Heart right ventricle (tissue), 16 donors: Measurements from ENCODE around the gene CD6. TPM values are rescaled to one million over a fixed set of nuclear protein-coding genes. Genes with fewer than 3 reads are reported as not detected.

Experiments
- ATAC-seq, 8 donors: fragments of 200-7000 bp; cut with Tn5 transposase; one replicate each; pipeline ENCODE4 v1.9.1; 2020; ENCODE audit warnings: mild to moderate bottlenecking in 8 of 8, moderate library complexity in 8 of 8, moderate number of reproducible peaks in 1 of 8
- DNase-seq, 2 donors: peaks; one replicate each; pipeline ENCODE4 v3.0.0-alpha.2; 2020
- H3K27ac ChIP-seq, 10 donors: fragments of 200-600 bp; sonication (generic) in 2 of 10; one replicate each; pipeline versions ENCODE4 v1.5.0 to v1.8.0; 2020 to 2022; ENCODE audit warnings: mild to moderate bottlenecking in 3 of 10
- H3K27me3 ChIP-seq, 7 donors: fragments of 200-600 bp; one replicate each; pipeline ENCODE4 v1.8.0; 2021 to 2022; ENCODE audit warnings: mild to moderate bottlenecking in 2 of 7
- H3K36me3 ChIP-seq, 9 donors: fragments of 200-600 bp; sonication (generic) in 1 of 9; one replicate each; pipeline versions ENCODE4 v1.5.0 to v1.8.0; 2020 to 2022; ENCODE audit warnings: mild to moderate bottlenecking in 2 of 9
- H3K4me1 ChIP-seq, 9 donors: fragments of 200-600 bp; sonication (generic) in 1 of 9; one replicate each; pipeline versions ENCODE4 v1.5.0 to v1.8.0; 2020 to 2022; ENCODE audit warnings: mild to moderate bottlenecking in 4 of 9
- H3K4me3 ChIP-seq, 10 donors: fragments of 200-600 bp; sonication (generic) in 2 of 10; one replicate each; pipeline versions ENCODE4 v1.5.0 to v1.8.0; 2020 to 2022; ENCODE audit warnings: mild to moderate bottlenecking in 7 of 10, moderate library complexity in 2 of 10
- H3K9me3 ChIP-seq, 11 donors: fragments of 200-600 bp in 10 of 11; sonication (generic) in 2 of 11; one replicate each; pipeline versions ENCODE4 v1.5.0 to v1.8.0; 2013 to 2022; ENCODE audit warnings: mild to moderate bottlenecking in 2 of 11, control low read depth in 1 of 11, moderate library complexity in 1 of 11
- WGBS, 2 donors: extraction: QIAGEN DNeasy Blood & Tissue Kit; methylation state at CpG; one replicate each; pipeline ENCODE4 v1.1.7; 2013; ENCODE audit warnings: inconsistent platforms in 1 of 2; 5-methylcytosine and 5-hydroxymethylcytosine counted together
- intact Hi-C, 10 donors: fragments of 100-400 bp; cut with DNase I; formaldehyde crosslinking; loops; one replicate each; pipeline versions ENCODE4 v1.11.1 to v1.14.2; 2022
- polyA plus RNA-seq, 2 donors: library from polyadenylated mRNA; stranded (reverse); fragments of 200-250 nt; gene quantifications; one replicate each; pipeline ENCODE4 v1.2.3, GENCODE V29; 2013
- total RNA-seq, 10 donors: library from RNA; stranded (reverse); fragmentation: NEBNext Ultra II Directional in 3 of 10; extraction: Animal tissue kit (Norgen Biotek cat#: 25700) in 3 of 10; gene quantifications; one replicate each; pipeline versions ENCODE4 v1.2.1 to v1.2.4, GENCODE V29; 2021 to 2023
- TF ChIP-seq, protein P1 (sequence below), 9 donors: fragments of 200-600 bp; sonication (generic) in 2 of 9; IDR thresholded peaks; one replicate each; pipeline versions ENCODE4 v1.5.0 to v1.8.0; 2021 to 2022; ENCODE audit warnings: antibody characterized with exemption in 9 of 9, mild to moderate bottlenecking in 5 of 9, moderate library complexity in 1 of 9
- donor health status: Arrhythmogenic right ventricular cardiomyopathy.
- donor health status: ischemic (EF 13 %, LVEDD 7.1; RV severe dilation, severe dysfunction).
- donor health status: healthy with polysubstance abuse.
- donor health status: DM: no; HTN: yes; CAD: no.
- donor health status: DM: no; HTN: no; CAD: no.
- donor health status: ischemic (EF 25% LVEDD 6.9; RV normal size, moderate dysfunction).
- donor health status: ischemic (EF 25% LVEDD 5.7; RV mildly dilated, moderate dysfunction).
- donor health status: healthy.
- donor health status: DM: yes; HTN: yes; CAD: no.
- donor health status: Ischemic cardiomyopathy.
- donor health status: ischemic (EF 35%, LVEDD 5.7; RV mildly dilated, moderate dysfunction).
- donor health status: nonischemic (EF 11% LVEDD 7.7; RV severe dilation, severe dysfunction).
- donor health status: DM: yes; HTN: yes; CAD: no.
- donor health status: PGD.
- donor health status: ischemic (EF 29% LVEDD 5.4; RV normal size, mild dysfunction).
- donor health status: nonischemic (EF 23%, LVEDD 6.1; RV moderate dilation, normal function).

Gene CD6
- total and polyA plus RNA-seq, 12 donors: 0.07 to 4.5 (median 0.34) TPM; not detected in 1

DNA sequence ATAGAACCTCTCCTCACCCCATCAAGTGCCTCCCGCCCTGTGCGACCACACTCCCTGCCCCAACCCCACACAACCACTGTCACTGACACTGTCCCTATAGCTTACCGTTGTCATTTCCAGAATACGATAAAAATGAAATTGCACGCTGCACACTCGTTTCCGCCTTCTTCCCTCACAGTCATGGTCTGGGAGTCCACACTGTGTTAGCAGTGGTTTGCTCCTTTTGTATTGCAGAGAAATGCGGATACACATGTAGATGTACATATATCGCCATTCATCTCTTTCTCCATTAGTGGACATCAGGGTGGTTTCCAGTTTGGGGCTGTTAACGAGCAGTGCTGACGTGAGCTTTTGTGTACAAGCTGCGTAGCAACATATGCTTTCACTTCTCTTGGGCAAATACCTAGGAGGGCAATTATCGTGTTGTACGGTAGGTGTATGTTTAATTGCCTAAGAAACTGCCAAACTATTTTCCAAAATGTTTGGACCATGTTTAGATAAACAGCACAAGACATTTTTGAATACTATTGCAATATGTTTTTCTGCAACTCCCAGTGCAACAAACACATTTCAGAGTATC is 71.6 kb downstream of the CD6 start:
- Histone ChIP-seq H3K4me3 (peak overlapping the region in 1 of 10 donors; percentile 22), H3K9me3 (no peaks in the 10 kb centered on the region), H3K27me3 (peaks cover 0 to 3% (median 0%) of the 10 kb centered on the region in 7 donors), H3K36me3 (no peaks in the 10 kb centered on the region), H3K27ac (peak overlapping the region in 1 of 10 donors; percentile 64), H3K4me1 (peaks cover 0 to 29% (median 11%) of the 10 kb centered on the region in 9 donors)
- intact Hi-C loops: no loop called here
- WGBS, 2 donors: 95 to 98% methylated on average over 14 of the region's 14 CpGs
- no peak for ATAC-seq
- no peak for DNase-seq
- TF ChIP-seq, protein P1, sequence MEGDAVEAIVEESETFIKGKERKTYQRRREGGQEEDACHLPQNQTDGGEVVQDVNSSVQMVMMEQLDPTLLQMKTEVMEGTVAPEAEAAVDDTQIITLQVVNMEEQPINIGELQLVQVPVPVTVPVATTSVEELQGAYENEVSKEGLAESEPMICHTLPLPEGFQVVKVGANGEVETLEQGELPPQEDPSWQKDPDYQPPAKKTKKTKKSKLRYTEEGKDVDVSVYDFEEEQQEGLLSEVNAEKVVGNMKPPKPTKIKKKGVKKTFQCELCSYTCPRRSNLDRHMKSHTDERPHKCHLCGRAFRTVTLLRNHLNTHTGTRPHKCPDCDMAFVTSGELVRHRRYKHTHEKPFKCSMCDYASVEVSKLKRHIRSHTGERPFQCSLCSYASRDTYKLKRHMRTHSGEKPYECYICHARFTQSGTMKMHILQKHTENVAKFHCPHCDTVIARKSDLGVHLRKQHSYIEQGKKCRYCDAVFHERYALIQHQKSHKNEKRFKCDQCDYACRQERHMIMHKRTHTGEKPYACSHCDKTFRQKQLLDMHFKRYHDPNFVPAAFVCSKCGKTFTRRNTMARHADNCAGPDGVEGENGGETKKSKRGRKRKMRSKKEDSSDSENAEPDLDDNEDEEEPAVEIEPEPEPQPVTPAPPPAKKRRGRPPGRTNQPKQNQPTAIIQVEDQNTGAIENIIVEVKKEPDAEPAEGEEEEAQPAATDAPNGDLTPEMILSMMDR (IDR thresholded peaks at IDR 0.05): no peak

DNA sequence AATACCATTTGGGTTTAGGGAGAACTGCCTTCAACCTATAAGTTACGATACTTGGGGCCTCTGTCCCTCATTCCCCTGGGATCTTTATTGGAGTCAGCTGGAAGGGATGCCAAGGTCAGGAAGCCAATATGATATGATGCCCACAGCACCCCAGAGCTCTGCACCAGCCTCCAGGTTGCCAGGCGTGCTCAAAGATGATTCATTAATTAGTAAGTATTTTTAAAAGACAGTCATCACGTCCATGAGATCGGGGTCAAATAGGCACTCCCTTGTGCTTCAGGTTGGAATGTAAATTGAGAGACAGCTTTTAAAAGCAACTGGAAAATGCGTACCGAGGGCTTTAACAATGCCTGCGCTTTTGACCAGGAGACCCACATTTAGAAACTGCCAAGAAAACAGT is 73.8 kb downstream of the CD6 start:
- DNase-seq (no peak), ATAC-seq (no peak)
- TF ChIP-seq, protein P1 (IDR thresholded peaks at IDR 0.05): no peak
- H3K4me1 ChIP-seq: peaks cover 0 to 40% (median 22%) of the 10 kb centered on the region in 9 donors
- no peaks in the 10 kb centered on the region for H3K36me3 ChIP-seq
- WGBS, 2 donors: 83 to 87% methylated on average over 7 of the region's 7 CpGs
- intact Hi-C loops: no loop called here
- no peak overlapping the region for H3K4me3 ChIP-seq
- H3K27me3 ChIP-seq: peaks cover 0 to 12% (median 0%) of the 10 kb centered on the region in 7 donors
- H3K9me3 ChIP-seq: no peaks in the 10 kb centered on the region
- H3K27ac ChIP-seq: no peak overlapping the region

DNA sequence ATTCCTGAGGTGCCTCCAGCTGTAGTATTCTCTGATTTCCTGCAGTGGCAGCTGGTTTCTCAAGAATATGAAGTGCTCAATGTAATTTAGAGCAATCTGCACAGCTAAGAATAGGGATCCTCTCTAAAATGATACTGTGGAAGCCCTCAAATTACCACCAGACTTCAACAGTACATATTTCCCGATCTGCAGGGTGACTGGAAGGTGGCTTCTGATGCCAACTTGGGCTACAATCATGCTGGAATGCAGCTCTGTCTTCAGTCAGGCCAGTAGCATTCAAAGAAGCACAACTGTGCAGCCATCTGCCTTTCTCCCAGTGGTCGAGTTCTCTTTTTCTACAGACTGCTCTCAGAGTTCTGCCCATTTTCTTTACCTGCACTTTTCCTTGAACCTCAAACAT is 75.4 kb downstream of the CD6 start:
- Histone ChIP-seq H3K27ac (no peak overlapping the region), H3K9me3 (no peaks in the 10 kb centered on the region), H3K36me3 (no peaks in the 10 kb centered on the region), H3K4me3 (no peak overlapping the region), H3K4me1 (peaks cover 0 to 32% (median 21%) of the 10 kb centered on the region in 9 donors), H3K27me3 (peaks cover 0 to 15% (median 0%) of the 10 kb centered on the region in 7 donors)
- 38 to 57% methylated on average over 2 of the region's 2 CpGs for WGBS, 2 donors
- ATAC-seq (no peak), DNase-seq (no peak)
- TF ChIP-seq, protein P1 (IDR thresholded peaks at IDR 0.05): no peak
- intact Hi-C loops: no loop called here

DNA sequence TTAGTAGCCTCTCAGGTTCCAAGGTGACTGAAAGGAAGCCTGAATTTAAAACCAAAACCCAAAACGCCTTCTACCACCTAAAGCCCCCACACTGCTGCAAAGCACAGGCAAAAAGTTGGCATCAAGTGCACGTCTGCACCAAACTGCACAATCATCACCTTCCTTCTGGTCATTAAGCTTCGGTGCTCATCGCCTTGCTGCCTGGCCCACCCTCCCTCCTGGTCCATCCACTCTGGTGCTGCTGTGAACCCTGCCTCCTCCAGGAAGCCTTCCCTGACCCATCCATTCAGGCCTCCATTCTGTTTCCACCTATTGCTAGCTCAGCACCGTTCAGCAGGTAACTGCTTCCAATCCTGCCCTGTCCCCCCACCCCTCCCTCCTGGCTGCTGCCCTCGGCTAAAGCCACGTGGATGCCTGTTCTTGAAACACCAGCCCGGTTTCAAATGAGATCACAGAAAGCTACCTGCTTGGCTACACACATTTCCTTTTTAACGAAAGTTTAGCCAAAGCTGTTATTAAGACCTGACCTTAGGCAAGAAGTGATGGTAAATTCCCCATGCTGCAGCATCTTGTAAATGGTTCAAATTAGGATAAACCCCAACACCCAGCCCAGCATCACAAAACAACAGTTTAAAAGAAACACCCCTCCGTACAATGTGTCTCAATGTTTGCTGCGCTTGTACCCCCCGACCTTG is 77.0 kb downstream of the CD6 start:
- DNase-seq (no peak), ATAC-seq (no peak)
- no peaks in the 10 kb centered on the region for H3K36me3 ChIP-seq
- peaks cover 0 to 32% (median 14%) of the 10 kb centered on the region in 9 donors for H3K4me1 ChIP-seq
- no peak overlapping the region for H3K27ac ChIP-seq
- WGBS, 2 donors: 70 to 72% methylated on average over 12 of the region's 12 CpGs
- TF ChIP-seq, protein P1 (IDR thresholded peaks at IDR 0.05): no peak
- peaks cover 0 to 15% (median 0%) of the 10 kb centered on the region in 7 donors for H3K27me3 ChIP-seq
- no peaks in the 10 kb centered on the region for H3K9me3 ChIP-seq
- intact Hi-C loops: no loop called here
- H3K4me3 ChIP-seq: no peak overlapping the region
